WERI-Rb-1 (cell line): ENCODE data around the gene ZNF629.

Experiments
- DNase-seq: peaks from one replicate; pipeline ENCODE4 v3.0.0-alpha.2; 2020
- H3K27ac ChIP-seq: fragments of 250-450 bp; sonication (Bioruptor Pico); 2 replicates; pipeline ENCODE4 v1.5.1; 2020; ENCODE audit warnings: mild to moderate bottlenecking, moderate library complexity
- H3K27me3 ChIP-seq: fragments of 250-450 bp; sonication (Bioruptor Pico); 2 replicates; pipeline ENCODE4 v1.5.1; 2021; ENCODE audit warnings: mild to moderate bottlenecking, low read depth, moderate library complexity; ENCODE audit not compliant: insufficient read depth, severe bottlenecking
- H3K36me3 ChIP-seq: fragments of 250-450 bp; sonication (Bioruptor Pico); 2 replicates; pipeline ENCODE4 v1.5.1; 2020; ENCODE audit warnings: mild to moderate bottlenecking, moderate library complexity
- H3K4me3 ChIP-seq: 2 replicates; pipeline ENCODE4 v1.5.1; 2011; ENCODE audit warnings: low read depth, mild to moderate bottlenecking, control low read depth, low read length
- H3K9me3 ChIP-seq: fragments of 250-450 bp; sonication (Bioruptor Pico); 2 replicates; pipeline ENCODE4 v1.5.1; 2021; ENCODE audit warnings: mild to moderate bottlenecking, moderate library complexity; ENCODE audit not compliant: severe bottlenecking
- TF ChIP-seq, protein P1 (sequence below): IDR thresholded peaks from 2 replicates; pipeline ENCODE4 v1.5.1; 2011; ENCODE audit warnings: low read depth, mild to moderate bottlenecking, control low read depth, inconsistent platforms, low read length

The ZNF629 gene

DNA sequence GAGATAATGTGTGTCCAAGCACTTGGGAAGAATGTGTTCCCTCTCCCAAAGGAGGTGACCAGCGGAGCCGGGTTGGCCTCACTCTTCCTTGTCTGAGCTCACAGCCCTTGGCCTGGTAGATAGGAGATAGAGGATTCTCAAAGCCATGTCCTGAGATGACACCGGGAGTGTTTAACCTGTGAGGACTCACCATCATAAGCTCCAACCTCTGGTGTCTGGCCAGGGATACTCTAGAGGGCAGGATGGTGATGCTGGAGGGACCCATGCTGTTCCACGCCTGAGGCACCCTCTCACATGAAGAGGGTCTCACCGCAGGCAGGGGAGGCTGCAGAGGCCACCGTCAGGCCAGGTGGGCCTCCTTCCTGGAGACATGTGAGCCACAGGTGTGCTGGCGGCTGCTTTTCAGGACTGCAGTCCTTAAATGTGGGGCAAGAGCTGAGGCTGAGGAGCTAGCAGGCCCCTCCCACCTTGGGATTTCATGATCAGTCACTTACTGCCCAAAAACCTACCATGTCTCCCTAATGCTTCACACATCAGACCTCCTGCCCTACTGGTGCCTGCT is 6.6 kb upstream of the ZNF629 start:
- no peak for DNase-seq
- Histone ChIP-seq H3K36me3 (no peaks in the 10 kb centered on the region), H3K4me3 (no peak overlapping the region), H3K9me3 (no peaks in the 10 kb centered on the region), H3K27ac (no peak overlapping the region), H3K27me3 (no peaks in the 10 kb centered on the region)
- TF ChIP-seq, protein P1, sequence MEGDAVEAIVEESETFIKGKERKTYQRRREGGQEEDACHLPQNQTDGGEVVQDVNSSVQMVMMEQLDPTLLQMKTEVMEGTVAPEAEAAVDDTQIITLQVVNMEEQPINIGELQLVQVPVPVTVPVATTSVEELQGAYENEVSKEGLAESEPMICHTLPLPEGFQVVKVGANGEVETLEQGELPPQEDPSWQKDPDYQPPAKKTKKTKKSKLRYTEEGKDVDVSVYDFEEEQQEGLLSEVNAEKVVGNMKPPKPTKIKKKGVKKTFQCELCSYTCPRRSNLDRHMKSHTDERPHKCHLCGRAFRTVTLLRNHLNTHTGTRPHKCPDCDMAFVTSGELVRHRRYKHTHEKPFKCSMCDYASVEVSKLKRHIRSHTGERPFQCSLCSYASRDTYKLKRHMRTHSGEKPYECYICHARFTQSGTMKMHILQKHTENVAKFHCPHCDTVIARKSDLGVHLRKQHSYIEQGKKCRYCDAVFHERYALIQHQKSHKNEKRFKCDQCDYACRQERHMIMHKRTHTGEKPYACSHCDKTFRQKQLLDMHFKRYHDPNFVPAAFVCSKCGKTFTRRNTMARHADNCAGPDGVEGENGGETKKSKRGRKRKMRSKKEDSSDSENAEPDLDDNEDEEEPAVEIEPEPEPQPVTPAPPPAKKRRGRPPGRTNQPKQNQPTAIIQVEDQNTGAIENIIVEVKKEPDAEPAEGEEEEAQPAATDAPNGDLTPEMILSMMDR: no peak

DNA sequence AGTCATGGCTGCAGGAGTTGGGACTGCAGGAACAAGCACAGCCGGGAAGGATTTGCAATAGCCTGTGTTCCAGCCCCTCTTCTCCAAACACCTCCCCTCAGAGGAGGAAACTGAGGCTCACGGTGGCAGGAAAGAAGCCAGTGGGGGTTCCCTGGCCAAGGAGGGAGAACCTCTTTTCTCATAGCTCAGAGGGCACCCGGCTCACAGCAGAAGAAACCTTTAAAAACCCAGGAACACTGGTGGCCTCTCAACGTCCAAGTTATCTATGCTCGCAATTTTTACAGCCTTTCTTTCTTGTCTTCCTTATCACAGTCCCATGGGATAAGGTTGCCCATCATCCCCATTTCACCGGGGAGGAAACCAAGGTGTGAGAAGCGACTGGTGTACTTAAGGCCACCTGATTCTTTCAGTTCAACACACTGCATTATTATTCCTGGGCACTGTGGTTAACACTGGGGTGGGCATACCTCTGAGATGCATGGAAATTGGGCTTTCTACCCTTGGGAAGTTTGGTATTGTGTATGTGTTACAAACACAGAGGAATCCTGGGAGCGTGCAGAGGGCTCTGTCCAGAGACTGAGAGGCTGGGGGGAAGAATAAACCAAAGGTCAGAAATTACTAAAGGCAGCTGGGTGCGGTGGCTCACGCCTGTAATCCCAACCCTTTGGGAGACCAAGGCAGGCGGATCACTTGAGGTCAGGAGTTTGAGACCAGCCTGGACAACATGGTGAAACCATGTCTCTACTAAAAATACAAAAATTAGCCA is 791 bp upstream of the ZNF629 start:
- Histone ChIP-seq H3K4me3 (peak overlapping the region; percentile 89), H3K36me3 (peaks cover 10% of the 10 kb centered on the region), H3K27me3 (no peaks in the 10 kb centered on the region), H3K9me3 (no peaks in the 10 kb centered on the region), H3K27ac (peak overlapping the region; percentile 92)
- no peak for DNase-seq
- TF ChIP-seq, protein P1: no peak

DNA sequence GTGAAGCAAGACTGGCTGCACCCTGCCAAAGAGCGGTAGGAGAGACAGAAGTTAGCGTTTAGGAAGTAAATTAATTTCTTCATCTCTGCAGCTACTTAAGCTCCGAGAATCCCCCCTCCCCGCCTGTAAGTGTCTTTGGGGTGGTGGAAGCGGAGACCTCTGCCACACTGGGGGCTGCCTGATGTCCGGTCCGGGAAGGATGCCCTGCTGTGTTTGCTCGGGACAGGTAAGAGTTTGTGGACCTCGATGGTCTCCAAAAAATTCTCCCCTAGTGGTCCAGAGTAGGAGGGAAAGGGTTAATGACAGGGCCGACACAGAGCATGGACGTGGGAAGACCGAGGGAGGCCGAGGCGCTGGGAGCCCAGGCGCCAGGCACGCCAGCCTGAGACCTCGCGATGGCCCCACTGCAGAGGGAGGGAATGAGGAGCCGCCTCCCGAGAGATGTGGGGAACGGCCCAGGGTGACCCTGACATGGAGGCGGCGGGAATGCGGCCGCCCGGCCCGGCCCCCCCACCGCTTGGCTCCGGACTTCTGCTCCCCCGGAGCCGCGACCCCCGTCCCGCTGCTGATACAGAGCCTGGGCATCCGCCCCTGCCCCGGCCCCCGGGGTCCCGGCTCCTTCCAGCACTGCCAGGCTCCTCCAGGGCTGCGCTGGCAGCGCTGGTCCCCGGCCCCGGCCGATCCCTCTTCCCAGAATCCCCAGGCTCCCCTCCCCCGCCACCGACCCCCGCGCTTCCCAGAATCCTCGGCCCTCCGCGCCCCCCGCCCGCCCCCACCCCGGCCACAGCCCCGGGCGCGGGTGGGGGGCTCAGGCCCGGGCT is 680 bp downstream of the ZNF629 start:
- peaks cover 24% of the 10 kb centered on the region for H3K36me3 ChIP-seq
- TF ChIP-seq, protein P1: no peak
- H3K27ac ChIP-seq: peak overlapping the region; percentile 92
- no peaks in the 10 kb centered on the region for H3K9me3 ChIP-seq
- H3K4me3 ChIP-seq: peak overlapping the region; percentile 89
- peak; percentile 53 for DNase-seq
- H3K27me3 ChIP-seq: no peaks in the 10 kb centered on the region

DNA sequence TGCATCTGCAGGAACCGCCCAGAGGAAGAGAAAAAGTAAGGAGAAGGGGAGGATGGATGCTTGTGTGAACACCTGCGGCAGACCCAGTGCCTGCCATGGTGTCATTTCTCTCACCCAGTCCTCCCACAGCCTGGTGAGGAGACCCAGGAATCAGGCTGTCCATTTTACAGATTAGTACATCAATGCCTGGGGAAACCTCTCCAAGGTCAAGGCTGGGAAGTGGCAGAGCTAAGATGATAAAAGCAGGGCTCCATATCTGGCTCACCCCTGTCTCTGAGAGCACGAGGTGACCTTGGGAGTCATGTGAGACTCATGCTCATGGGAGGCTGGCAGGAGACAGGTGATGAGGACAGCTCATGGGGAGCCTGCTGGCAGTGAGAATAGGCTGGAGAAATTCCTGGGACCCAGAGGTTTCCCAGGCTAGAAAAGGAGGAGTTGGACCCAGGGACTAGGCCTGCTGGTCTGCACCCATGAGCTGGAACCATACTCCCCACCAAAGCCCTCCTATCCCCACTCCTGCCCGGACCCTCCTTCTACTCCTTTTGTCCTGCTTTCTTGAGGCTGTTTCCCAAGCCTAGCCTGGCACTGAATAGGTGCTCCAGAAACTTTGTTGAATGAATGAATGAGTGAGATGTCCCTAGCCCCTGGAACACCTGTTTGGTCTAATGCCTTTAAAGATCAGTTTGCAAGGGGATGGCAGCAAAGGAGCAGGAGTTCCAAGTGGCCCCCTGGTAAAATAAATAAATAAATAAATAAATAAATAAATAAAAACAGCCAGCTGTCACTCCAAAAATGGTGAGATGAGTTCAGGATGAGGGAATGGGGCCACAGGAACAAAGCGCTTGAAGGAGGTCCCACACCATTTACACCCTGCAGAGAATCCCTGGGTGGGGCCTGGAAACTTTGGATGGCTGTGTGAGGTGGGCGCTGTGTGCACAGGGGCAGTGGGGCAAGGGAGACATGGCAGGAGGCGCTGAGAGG is 1.6 kb downstream of the ZNF629 start:
- H3K4me3 ChIP-seq: peak overlapping the region; percentile 89
- H3K27ac ChIP-seq: no peak overlapping the region
- no peak for DNase-seq
- peaks cover 26% of the 10 kb centered on the region for H3K36me3 ChIP-seq
- TF ChIP-seq, protein P1: no peak
- H3K27me3 ChIP-seq: no peaks in the 10 kb centered on the region
- no peaks in the 10 kb centered on the region for H3K9me3 ChIP-seq

DNA sequence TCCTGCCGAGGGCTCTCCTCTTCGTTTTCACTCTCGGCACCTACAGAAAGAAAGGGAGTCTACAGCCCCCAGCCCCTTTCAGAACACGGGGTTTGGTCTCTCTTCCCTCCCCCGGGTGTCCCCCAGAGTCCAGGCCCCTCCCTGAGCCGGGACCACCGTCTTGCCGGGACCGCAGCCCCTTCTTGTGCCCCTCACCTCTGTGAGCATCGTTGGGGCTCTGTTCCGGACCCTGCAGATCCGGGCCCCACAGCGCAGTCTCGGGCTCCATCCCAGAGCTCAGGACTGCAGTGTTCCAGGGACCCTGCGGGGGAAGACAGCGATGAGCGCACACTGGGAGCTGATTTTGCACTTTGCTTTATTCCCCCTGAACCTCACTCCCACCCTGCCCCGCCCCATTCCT is 2.8 kb downstream of the ZNF629 start:
- peaks cover 33% of the 10 kb centered on the region for H3K36me3 ChIP-seq
- H3K4me3 ChIP-seq: no peak overlapping the region
- H3K27me3 ChIP-seq: no peaks in the 10 kb centered on the region
- DNase-seq: no peak
- no peak overlapping the region for H3K27ac ChIP-seq
- TF ChIP-seq, protein P1: no peak
- no peaks in the 10 kb centered on the region for H3K9me3 ChIP-seq
